Thymus (tissue), 11 donors: ENCODE measurements around the gene KLF16. TPM values are rescaled to one million over a fixed set of nuclear protein-coding genes. Genes with fewer than 3 reads are reported as not detected.

Experiments used
- DNase-seq, 9 donors: peaks; one replicate each; pipeline ENCODE4 v3.0.0-alpha.2; 2013; ENCODE audit warnings: low spot score in 9 of 9, low read depth in 6 of 9, missing footprints in 1 of 9
- H3K27ac ChIP-seq, 2 donors: one replicate each; pipeline ENCODE4 v1.5.1; 2013; ENCODE audit warnings: control low read depth in 1 of 2, low read depth in 1 of 2, low read length in 1 of 2, mild to moderate bottlenecking in 1 of 2, moderate library complexity in 1 of 2
- H3K27me3 ChIP-seq, 2 donors: one replicate each; pipeline ENCODE4 v1.5.1; 2013; ENCODE audit warnings: low read length in 1 of 2; ENCODE audit not compliant: control insufficient read depth in 2 of 2, insufficient read depth in 1 of 2
- H3K36me3 ChIP-seq, 2 donors: one replicate each; pipeline ENCODE4 v1.5.1; 2013; ENCODE audit warnings: low read length in 1 of 2, mild to moderate bottlenecking in 1 of 2, moderate library complexity in 1 of 2; ENCODE audit not compliant: control insufficient read depth in 2 of 2, insufficient read depth in 2 of 2
- H3K4me1 ChIP-seq, 2 donors: one replicate each; pipeline ENCODE4 v1.5.1; 2013; ENCODE audit warnings: low read length in 2 of 2; ENCODE audit not compliant: control insufficient read depth in 2 of 2, insufficient read depth in 2 of 2
- H3K4me3 ChIP-seq, 2 donors: one replicate each; pipeline ENCODE4 v1.5.1; 2013; ENCODE audit warnings: low read length in 2 of 2, control low read depth in 1 of 2, mild to moderate bottlenecking in 1 of 2
- H3K9me3 ChIP-seq, 2 donors: one replicate each; pipeline ENCODE4 v1.5.1; 2013; ENCODE audit warnings: low read length in 1 of 2, mild to moderate bottlenecking in 1 of 2; ENCODE audit not compliant: control insufficient read depth in 2 of 2, insufficient read depth in 1 of 2
- WGBS: extraction: QIAGEN DNeasy Blood & Tissue Kit; methylation state at CpG from one replicate; pipeline ENCODE4 v1.1.7; 2013; 5-methylcytosine and 5-hydroxymethylcytosine counted together
- polyA plus RNA-seq: library from polyadenylated mRNA; stranded (reverse); fragments of 200-250 nt; gene quantifications from one replicate; pipeline ENCODE4 v1.2.3, GENCODE V29; 2013
- total RNA-seq: library from RNA; stranded (reverse); fragments of 120-200 nt; gene quantifications from one replicate; pipeline ENCODE4 v1.2.4, GENCODE V29; 2013
- donor health status: healthy.

The KLF16 gene
- total and polyA plus RNA-seq, 2 donors, result 3.2 to 8.4 TPM

- H3K4me3 ChIP-seq, result peak overlapping the region in 1 of 2 donors; percentile 80
- no peak for DNase-seq
- peaks cover 0 to 20% of the 10 kb centered on the region in 2 donors for H3K27me3 ChIP-seq
- WGBS, result 96% methylated on average over 17 of the region's 17 CpGs
- H3K27ac ChIP-seq, result peak overlapping the region in 1 of 2 donors; percentile 80
- H3K9me3 ChIP-seq, result peaks cover 0 to 3% of the 10 kb centered on the region in 2 donors
- peaks cover 15 to 33% of the 10 kb centered on the region in 2 donors for H3K4me1 ChIP-seq
- H3K36me3 ChIP-seq, result peaks cover 3 to 6% of the 10 kb centered on the region in 2 donors
Observed at GRCh38 chr19:1865172-1866010, 2.0 kb upstream of the KLF16 start.

GRCh38 chr19:1864480-1865171, 1.2 kb upstream of the KLF16 start:
- Histone ChIP-seq H3K27me3 (peaks cover 0 to 20% of the 10 kb centered on the region in 2 donors), H3K4me1 (peaks cover 15 to 41% of the 10 kb centered on the region in 2 donors), H3K4me3 (peak overlapping the region; percentile 67 to 80), H3K27ac (peak overlapping the region; percentile 69 to 80), H3K9me3 (peaks cover 0 to 3% of the 10 kb centered on the region in 2 donors), H3K36me3 (peaks cover 0 to 5% of the 10 kb centered on the region in 2 donors)
- DNase-seq, result no peak
- 7% methylated on average over 52 of the region's 52 CpGs for WGBS

GRCh38 chr19:1863638-1864479, 480 bp upstream of the KLF16 start:
- peak in 6 of 9 donors; percentile 81 to 94 (median 87) for DNase-seq
- Histone ChIP-seq H3K27ac (peak overlapping the region; percentile 69 to 80), H3K36me3 (peaks cover 0 to 5% of the 10 kb centered on the region in 2 donors), H3K4me1 (peaks cover 19 to 49% of the 10 kb centered on the region in 2 donors), H3K4me3 (peak overlapping the region; percentile 67 to 80), H3K9me3 (peaks cover 0 to 3% of the 10 kb centered on the region in 2 donors), H3K27me3 (peaks cover 0 to 20% of the 10 kb centered on the region in 2 donors)
- WGBS, result under 1% methylated on average over 110 of the region's 115 CpGs

- peak overlapping the region; percentile 17 to 82 for H3K27ac ChIP-seq
- H3K4me1 ChIP-seq, result peaks cover 31 to 61% of the 10 kb centered on the region in 2 donors
- H3K4me3 ChIP-seq, result peak overlapping the region; percentile 53 to 80
- H3K9me3 ChIP-seq, result peaks cover 0 to 3% of the 10 kb centered on the region in 2 donors
- H3K27me3 ChIP-seq, result peaks cover 0 to 20% of the 10 kb centered on the region in 2 donors
- WGBS, result under 1% methylated on average over 109 of the region's 109 CpGs
- H3K36me3 ChIP-seq, result peaks cover 0 to 5% of the 10 kb centered on the region in 2 donors
- DNase-seq, result peak in 1 of 9 donors; percentile 64
Observed at GRCh38 chr19:1862424-1863327, 703 bp downstream of the KLF16 start.

DNA sequence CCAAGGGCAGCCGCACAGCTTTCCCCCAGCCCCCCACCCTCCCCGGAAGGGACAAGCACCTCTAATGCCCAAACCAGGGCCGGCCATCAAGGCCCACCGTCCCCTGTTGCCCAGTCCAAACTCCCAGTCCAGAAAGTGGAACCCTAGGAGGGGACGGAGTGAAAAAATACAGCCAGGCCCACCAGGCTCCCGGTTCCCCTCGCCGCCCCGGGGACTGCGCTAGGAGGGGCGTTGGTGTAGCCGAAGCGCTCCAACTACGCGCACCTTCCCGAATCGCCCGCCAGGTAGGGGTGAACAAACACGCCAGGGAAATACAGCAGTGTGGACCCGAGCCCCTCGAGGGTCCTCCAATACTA, 1.3 kb downstream of the KLF16 start:
- Histone ChIP-seq H3K4me3 (peak overlapping the region; percentile 53 to 80), H3K4me1 (peaks cover 37 to 67% of the 10 kb centered on the region in 2 donors), H3K36me3 (peaks cover 0 to 4% of the 10 kb centered on the region in 2 donors), H3K9me3 (peaks cover 0 to 3% of the 10 kb centered on the region in 2 donors), H3K27me3 (peaks cover 0 to 20% of the 10 kb centered on the region in 2 donors), H3K27ac (peak overlapping the region; percentile 0 to 17)
- 8% methylated on average over 21 of the region's 21 CpGs for WGBS
- DNase-seq, result no peak

GRCh38 chr19:1861599-1862031, 1.8 kb downstream of the KLF16 start:
- peak overlapping the region in 1 of 2 donors; percentile 53 for H3K4me3 ChIP-seq
- peaks cover 0 to 3% of the 10 kb centered on the region in 2 donors for H3K9me3 ChIP-seq
- no peak for DNase-seq
- peaks cover 0 to 20% of the 10 kb centered on the region in 2 donors for H3K27me3 ChIP-seq
- WGBS, result 68% methylated on average over 23 of the region's 23 CpGs
- H3K4me1 ChIP-seq, result peaks cover 39 to 70% of the 10 kb centered on the region in 2 donors
- H3K27ac ChIP-seq, result peak overlapping the region in 1 of 2 donors; percentile 17
- H3K36me3 ChIP-seq, result no peaks in the 10 kb centered on the region

DNA sequence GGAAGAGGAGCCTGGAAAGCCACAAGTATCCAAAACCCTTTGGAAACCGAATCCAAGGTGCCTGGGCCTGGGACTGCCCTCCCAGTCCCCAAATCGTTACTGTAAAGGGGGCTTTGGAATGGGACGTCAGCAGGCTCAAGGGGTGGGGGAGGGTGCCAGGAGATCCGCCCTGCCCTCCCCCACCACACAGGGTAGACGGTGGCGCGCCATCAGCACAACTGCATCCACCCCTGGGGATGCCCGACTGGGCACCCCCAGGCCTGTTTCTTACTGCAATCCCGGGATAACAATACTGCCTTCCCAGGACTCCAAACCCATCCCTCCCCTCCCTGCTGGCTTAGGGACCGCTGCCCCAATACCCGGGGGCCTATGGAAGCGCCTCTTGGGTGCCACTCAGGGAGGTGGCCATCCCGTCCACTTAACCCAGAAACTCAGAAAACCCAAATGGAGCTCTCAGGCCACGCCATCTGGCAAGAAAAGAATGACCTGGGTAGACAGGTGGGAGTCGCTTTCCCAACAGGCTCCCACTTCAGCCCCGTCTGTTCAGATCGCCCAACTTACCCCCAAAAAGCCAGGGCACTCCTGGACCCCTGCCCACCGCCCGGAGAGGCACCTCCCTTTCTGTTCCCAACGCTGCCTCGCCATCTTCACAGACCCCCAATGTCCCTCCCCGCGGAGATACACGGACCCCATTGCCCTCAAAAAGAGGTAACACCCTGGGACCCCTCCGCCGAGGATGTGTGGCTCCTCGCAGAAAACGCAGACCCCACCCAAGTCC, 2.4 kb downstream of the KLF16 start:
- Histone ChIP-seq H3K36me3 (no peaks in the 10 kb centered on the region), H3K4me1 (peaks cover 42 to 76% of the 10 kb centered on the region in 2 donors), H3K27me3 (peaks cover 0 to 20% of the 10 kb centered on the region in 2 donors), H3K27ac (no peak overlapping the region), H3K4me3 (peak overlapping the region in 1 of 2 donors; percentile 53), H3K9me3 (peaks cover 0 to 7% of the 10 kb centered on the region in 2 donors)
- 89% methylated on average over 28 of the region's 28 CpGs for WGBS
- DNase-seq, result no peak
